Activated CD8-positive, alpha-beta memory T cell treated with anti-CD3 and anti-CD28 coated beads, Interleukin-2, amount 50 U/mL, for 24 hours (primary cell): Measurements from ENCODE around the gene HEPACAM2.

Experiments
- DNase-seq: peaks from one replicate; pipeline ENCODE4 v3.0.0-alpha.2; 2020; ENCODE audit errors: extremely low read depth

HEPACAM2 gene

DNA sequence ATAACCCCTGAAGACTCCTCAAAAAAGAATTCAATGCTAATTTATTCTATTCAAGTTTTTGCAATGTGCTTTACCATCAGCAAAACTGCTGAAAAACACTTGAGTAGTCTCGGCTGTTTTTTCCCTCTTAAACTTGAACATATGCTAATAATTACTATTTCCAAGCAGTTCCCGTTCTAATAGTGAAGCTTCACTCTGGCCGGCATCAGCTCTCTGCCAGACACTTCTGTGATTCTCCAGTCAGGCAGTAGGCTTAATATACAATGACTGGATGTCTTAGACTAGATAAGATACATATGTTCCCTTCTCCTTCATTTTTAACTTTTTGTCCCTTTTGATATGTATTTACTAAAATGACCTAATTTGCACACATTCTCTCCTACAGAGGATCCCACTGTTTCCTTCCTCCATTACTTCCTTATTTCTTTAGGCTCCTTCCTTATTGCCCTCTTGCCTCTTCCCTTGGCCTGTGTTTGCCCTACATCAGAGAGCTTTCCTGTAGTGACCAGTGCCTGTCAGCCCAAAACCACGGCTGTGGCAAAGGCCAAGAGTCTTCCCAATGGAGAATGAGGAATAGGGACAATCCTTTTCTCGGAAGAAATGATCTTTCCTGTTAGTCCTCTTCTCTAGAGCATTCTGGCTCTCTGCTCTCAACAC, 23.5 kb downstream of the HEPACAM2 start:
- no peak for DNase-seq

DNA sequence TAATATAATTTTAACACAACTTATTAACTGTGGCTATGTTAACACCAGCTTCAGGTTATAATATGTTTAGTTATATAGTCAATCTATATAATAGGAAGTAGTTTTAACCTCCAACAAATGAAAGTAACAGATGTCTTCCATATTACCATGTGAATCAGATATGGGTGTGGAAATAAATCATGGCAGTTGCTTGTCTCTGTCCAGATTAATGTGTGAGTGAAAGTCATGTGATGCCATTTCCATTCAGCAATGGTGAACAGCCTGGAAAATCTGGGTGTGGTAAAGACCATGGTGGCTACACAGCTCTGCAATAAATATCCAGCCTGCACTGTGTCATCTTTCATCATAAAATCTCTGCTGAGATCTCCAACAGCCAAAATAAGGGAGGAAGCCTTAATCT, 27.8 kb downstream of the HEPACAM2 start:
- no peak for DNase-seq

DNA sequence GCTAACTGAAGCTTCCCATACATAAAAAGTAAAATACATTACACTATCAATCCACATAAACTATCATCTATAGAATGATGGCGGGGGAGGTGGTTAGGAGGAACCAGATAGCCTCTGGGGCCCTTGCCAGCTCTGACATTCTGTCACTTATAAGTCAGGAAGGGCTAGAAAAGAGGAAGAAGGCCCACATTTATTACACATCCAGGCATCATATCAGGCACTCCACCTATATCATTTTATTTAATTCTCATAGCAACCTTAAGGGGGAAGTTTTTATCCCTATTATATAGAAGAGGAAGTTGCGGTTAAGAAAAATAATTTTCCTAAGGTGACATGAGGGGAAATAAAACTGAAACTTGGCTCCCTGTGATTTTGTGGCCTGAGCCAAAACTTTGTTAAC, 29.9 kb downstream of the HEPACAM2 start:
- DNase-seq, result no peak

DNA sequence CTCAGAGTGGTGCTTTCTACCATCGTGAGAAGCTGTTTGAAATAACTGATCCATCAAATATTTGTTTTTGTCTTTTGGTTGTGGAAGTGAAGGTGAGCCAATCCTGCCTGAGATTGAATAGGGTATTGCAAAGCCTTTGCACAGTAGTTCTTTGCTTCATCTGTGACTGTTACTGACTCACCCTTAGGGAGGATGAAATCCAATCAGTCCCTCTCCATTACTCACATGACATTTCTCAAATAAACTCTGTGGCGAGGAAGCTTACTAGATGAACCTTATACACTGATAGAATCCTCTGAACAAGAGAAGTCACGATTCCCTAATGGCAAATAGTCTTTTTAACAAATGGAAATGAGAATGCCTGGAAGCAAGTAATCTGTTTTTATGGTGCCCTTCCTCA, 31.9 kb downstream of the HEPACAM2 start:
- DNase-seq, result no peak

DNA sequence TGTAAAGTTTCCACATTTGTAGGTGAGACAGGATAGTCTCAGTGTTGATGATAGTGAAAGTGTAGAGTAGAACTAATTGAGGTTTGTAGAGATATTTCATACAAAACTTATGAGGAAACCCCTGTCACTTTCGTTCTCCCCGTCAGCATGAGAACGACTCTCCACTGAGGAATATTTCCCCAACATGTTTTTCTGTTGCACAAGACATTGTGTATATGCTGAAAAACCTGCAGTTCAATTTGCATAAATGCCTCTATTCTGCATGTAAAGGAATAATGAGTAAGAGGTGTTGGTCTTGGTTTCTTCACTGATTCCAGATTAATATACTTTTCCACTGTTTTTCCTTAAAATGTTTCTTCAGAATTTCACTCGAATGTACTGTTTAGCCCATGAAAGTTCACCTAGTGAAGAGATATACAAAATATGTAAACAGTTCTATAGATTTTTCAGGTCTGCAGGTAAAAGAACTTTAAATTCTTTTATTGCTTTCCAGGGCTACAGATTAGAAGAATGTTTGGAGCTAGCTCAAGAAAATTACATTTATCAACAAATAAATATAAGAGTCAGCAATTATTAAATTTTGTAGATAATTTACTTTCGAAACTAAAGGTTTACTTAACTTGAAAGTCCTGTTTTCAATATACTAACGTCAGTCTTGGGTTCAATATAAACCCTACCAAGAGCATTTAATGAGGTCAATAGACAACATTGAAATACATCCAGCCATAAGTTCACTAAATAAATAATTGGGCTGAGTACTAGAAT, 37.2 kb downstream of the HEPACAM2 start:
- no peak for DNase-seq

DNA sequence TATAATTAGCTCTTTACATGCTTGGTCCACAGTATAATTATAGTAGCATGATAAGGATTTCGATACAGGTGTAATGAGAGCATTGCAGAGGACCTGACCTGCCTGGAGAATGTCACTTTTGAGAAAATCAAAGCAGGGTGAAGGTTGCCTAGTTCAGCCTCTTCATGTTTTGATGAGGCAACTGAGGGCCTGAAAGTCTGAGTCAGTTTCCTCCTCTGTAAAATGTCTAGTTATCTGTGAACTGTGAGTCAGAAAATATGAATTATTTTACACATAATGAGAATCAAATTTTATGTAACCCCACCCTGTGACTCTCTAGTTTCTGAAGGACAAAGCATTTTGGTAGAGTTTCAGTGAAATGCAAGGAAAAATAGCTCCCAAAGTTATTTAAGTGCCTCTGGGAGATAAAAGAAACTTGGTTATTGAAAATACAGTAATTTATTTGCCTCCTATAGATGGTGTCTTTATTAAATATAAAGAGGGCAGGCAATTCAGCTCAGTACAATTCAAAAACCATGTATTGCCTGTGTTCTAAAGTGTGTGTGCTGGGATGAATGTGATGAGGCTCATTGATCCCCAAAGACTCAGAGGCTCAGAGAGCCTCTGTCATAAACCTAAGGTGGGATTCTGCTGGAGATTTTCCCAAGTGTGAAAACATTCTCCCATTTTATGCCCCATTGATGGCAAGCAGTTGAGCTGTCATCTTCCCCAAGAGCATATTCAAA, 40.8 kb downstream of the HEPACAM2 start:
- no peak for DNase-seq

DNA sequence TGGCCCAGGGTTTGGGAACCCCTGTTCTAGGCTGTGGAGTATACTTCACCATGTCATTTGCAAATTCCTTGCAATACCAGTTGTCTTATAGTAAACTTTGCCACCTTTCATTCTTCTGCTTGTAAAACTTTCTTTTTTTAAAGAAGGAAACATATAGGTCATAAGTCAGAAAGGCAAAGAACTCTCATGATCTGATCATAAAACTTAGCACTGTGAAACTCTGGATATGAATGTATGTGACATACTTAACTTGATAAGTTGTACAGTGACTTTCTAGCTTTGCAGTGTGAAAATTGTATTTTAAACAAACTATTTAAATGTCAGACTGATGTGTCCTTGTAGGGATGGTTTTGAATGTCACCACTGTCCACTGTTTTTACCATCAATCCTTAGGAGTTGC, 47.1 kb downstream of the HEPACAM2 start:
- DNase-seq, result no peak

DNA sequence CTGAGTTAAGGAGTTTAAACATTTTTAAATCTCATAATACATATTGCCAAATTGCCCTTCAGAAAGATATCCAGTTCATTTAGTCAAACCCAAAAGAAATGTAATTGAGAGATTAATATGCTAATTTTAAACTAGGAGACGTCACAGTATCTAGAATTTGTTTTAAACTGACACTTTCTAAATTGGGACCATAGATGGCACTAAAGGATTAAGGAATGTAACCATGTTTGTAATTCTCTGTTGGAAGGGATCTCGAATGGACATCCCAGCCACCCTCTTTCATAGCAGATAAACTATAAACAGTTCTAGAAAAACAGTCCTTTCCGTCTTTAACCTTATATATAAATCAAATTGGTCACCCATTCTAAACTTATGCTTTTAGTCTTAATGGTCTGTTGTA, 48.1 kb downstream of the HEPACAM2 start:
- no peak for DNase-seq

DNA sequence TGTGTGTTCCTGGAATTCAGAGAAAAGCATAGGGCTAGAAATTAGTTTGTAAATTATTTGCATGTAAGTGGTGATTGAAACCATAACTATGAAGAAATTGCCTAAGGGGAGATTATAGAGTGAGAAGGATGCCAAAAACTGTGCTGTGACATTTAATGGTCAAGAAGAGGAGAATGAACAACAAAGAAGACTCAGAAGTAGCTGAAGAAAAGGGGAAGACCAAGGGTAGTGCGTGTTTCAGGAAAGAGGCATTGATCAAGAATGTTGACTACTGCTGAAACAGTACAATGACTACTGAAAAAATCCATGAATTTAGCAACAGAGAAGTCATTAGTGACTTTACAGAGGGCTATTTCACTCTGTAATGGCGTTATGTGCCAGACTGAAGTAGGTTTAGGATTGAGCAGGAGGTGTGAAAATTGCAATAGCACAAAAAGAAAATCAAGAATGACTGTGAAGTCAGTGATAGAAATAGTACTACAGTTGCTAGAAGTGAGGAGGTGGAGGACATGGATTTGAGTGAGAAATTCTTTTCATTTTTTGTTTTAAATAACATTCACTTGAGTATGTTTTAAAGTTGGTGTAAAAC, 49.2 kb downstream of the HEPACAM2 start:
- no peak for DNase-seq

DNA sequence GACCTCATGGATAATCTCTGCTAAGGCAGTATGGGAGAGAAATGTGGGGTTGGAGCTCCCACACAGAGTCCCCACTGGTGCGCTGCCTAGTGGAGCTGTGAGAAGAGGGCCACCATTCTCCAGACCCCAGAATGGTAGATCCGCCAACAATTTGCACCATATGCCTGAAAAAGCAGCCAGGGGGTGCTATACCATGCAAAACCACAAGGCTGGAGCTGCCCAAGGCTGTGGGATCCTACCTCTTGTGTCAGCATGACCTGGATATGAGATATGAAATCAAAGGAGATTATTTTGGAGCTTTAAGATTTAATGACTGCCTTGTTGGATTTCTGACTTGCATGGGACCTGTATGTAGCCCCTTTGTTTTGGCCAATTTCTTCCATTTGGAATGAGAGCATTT, 51.0 kb downstream of the HEPACAM2 start:
- no peak for DNase-seq

DNA sequence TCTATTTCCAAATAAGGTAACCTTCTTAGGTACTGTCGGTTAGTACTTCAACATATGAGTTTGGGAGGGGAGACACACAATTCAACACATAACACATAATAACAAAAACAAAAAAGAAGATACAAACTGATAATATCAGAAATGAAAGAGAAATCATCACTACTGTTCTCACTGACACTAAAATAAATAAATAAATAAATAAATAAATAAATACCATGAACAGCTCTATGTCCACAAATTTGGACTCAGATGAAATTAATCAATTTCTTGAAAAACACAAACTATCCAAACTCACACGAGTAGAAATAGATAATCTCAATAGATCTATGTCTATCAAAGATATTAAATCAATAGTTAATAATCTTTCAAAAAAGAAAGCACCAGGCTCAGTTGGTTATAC, 53.6 kb downstream of the HEPACAM2 start:
- no peak for DNase-seq

DNA sequence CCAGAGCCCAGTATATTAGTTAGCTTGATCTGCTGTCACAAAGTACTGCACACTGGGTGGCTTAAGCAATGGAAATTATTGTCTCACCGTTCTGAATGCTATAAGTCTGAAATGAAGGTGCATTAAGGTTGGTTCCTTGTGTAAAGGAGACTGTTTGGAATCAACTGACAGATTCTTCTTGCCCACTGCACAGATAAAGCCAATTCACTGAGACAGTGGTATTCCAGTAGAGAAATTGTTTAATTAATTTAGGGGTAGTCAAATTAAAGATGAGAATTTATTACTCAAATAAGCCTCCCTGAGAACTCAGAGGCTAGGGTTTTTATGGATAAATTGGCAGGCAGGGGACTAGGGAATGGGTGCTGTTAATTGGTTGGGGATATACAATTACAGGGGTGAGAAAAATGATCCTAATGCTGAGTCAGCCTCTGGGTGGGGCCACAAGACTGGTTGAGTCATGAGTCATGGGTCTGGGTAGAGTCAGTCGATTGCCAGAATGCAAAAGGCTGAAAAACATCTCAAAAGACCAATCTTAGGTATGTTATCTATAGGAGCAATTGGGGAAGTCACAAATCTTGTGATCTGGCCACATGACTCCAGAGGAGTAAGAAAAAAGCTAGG, 54.6 kb downstream of the HEPACAM2 start:
- DNase-seq, result no peak

DNA sequence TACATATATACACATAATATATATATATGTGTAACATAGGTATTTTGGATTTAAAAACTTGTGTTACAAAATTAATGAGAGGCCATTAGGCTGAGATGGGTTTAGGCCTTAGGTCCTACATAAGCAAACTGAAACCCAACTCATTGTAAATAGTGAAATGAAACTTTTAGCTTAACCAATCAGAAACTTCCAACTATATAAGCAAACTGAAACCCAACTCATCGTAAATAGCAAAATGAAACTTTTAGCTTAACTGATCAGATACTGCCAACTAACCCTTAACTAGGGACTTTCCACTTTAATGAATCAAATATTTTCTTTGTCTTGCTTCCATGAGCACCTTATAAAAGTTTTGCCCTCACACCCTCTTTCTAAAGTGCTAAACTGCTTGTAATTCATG, 60.8 kb downstream of the HEPACAM2 start:
- DNase-seq, result no peak

DNA sequence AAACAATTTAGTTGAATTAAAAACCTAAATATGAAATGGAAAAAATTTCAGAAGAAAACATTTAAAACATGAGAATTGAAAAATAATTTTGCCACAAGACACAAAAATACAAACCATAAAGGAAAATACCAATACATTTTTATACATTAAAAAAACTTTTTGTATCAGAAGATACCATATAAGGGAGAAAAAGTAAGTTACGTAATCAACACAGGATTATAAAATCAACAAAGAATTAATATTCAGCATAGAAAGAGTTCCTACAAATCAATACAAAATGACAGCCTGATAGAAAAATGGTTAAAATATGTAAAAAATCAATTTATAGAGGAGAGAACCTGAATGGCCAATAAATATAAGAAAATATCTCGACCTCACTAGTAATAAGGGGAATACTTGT, 61.5 kb downstream of the HEPACAM2 start:
- no peak for DNase-seq

DNA sequence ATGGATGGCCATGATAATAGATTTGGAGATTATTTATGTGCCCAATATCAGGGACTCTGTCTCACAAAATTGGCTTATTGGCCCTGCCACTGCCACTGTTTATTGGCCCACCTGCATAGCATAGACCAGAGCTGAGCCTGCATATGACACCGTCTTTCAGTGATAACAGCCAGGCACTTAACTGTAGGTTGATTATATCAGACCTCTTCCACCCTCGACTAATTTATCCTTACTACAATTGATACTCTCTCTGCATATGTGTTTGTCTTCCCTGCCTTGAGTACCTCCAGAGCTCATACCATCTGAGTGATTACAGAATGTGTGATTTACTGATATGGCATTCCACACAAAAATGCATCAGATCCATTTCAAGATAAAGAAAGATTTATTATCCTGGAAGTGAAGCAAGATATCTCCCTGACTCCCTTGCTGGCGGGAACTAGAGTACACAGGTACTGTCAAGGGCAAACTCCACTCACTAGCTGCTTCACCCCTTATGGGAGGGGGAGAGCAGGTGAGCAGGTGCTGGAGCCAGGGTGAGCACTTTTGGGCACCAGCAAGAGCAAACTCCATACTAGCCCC, 65.0 kb downstream of the HEPACAM2 start:
- no peak for DNase-seq

DNA sequence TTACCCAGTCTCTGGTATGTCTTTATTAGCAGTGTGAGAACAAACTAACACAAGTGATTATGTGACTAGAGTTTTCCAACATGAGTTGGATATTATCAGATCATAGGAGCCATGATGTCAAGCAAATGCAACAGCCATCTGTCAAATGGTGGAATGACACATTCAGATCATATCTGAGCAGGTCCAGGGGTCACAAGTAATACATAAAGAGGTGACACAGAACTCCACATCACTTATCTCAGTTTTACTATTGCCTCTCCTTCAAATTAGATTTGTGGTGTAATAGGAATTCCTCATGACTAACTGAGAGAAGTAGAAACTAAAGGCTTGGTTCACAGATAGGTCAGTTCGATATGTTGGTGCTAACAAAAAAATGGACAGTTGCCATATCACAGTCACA, 65.9 kb downstream of the HEPACAM2 start:
- DNase-seq, result no peak

DNA sequence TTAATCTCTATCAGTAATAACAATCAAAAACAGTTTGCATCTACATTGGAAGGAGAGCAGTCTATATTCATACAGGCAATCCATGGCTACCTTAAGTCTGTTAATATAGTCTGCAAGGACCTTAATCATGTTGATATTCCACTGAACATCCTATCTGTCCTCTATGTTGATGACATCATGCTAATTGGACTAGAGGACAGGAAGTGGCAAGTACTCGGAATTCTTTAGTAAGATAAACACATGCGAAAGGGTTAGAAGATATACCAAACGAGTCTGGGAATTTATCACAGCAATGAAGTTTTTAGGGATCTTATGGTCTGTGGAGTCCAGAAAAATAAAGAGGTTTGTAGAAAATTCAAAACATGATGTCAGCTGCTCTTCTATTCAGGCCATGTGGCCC, 66.8 kb downstream of the HEPACAM2 start:
- DNase-seq, result no peak

DNA sequence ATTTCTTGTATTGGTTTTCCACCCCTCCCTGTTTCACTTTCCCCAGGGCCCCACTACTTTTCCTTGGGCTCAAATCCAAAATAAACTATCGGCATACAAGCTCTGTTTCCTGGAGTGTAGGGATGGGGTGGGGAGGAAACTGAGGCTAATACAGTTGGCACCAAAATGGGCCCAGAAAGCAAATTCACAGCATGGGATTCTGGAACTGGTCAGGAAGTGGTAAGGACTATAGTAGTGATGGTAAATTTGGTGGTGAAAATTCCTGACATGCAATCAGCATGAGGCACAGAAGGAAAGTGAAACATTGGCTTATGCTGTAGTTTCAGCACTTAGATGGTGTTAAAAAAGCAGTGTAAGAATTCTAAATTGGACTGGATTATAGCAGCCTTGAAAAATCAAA, 69.4 kb downstream of the HEPACAM2 start:
- no peak for DNase-seq

DNA sequence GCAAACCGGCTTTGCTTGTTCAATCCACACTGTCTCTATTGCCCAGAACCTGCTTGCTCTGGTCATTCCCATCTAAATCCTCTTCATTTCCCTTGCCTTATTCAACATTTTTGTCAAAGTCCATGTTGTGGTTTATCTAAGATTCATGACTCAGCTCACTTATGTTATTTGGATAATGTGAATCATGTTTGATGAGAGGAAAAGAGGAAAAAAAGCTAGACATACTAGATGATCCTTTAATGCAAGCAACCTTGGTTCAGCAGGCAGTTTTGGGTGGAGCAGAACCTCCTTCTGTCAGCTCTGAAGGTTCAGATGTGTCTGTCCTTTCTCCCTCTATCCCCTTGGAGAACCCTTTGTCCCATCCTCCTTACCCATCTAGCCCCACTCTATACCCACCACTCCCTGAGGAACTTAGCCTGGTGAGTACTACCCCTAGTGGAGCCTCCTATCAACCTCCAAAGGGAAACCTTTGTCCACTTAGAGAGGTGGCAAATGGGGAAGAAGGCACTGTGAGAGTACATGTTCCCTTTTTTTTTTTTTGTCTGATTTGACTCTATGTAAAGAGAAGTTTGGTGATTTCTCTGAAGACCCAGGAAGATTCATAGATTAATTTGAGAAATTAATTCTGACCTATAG, 76.0 kb downstream of the HEPACAM2 start:
- DNase-seq, result no peak

DNA sequence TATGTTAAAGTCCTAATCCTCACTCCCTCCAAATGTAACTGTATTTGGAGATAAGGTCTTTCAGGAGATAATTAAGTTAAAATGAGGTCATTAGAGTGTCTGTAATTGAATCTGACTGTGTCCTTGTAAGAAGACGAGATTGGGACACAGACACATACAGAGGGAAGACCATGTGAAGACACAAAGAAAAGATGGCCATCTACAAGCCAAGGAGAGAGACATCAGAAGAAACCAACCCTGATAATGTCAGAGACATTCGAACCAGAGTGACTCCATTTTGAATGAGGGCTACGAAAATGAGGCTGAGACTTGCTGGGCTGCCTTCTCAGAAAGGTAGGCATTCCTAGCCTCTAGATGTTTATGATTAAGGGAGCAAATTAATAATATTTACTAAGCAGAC, 77.5 kb downstream of the HEPACAM2 start:
- no peak for DNase-seq

DNA sequence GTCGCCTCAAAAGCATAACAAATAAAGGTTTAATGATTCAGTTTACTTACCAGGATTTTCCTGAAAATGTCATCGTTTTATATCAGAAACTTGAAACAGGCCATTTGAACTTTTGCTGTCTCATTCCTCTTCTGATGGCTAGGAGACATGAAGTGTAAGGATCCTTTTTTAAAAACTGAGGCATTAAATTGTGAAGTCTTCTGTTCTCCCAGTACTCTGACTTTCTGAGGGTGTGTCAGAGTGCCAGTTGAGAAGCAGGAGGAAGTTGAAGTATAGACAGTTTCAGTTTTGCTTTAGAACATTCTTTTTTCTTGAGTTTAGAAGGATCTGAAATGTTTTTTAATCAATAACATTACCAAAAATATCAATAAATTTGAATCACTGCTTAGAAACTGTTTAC, 78.1 kb downstream of the HEPACAM2 start, which contains the start of gene SAMD9L:
Gene SAMD9L, minus strand, starts transcription at position 242 of the 400 bp plus-strand sequence. CDS start 12,414 bp downstream, outside the sequence.
- DNase-seq, result no peak
